Prostate gland (tissue), 2 donors: Measurements from ENCODE around the gene PSEN1. TPM values are rescaled to one million over a fixed set of nuclear protein-coding genes. Genes with fewer than 3 reads are reported as not detected.

Experiments used
- DNase-seq: peaks from one replicate; pipeline ENCODE4 v3.0.0-alpha.2; 2019; ENCODE audit warnings: low spot score
- H3K27ac ChIP-seq, 2 donors: fragments of 200-600 bp; sonication (generic); 2 replicates each; pipeline ENCODE4 v1.5.1; 2017 to 2019
- H3K27me3 ChIP-seq: fragments of 200-600 bp; sonication (generic); replicated peaks from 2 replicates; pipeline ENCODE4 v1.5.1; 2019; ENCODE audit not compliant: insufficient read depth
- H3K36me3 ChIP-seq, 2 donors: fragments of 200-600 bp; sonication (generic); 1 replicate in 1 of 2; 2 replicates in 1 of 2; pipeline versions ENCODE4 v1.5.1 to v1.8.1; 2017 to 2019
- H3K4me1 ChIP-seq: fragments of 200-600 bp; sonication (generic); replicated peaks from 2 replicates; pipeline ENCODE4 v1.5.1; 2019
- H3K4me3 ChIP-seq, 2 donors: fragments of 200-600 bp; sonication (generic); 2 replicates each; pipeline ENCODE4 v1.5.1; 2017 to 2019
- H3K9me3 ChIP-seq: fragments of 200-600 bp; sonication (generic); 2 replicates; pipeline ENCODE4 v1.5.1; 2017
- CTCF ChIP-seq, 4 experiments: fragments of 200-600 bp in 2 of 4; fragments of 450-650 bp in 2 of 4; sonication (generic) in 2 of 4; IDR thresholded peaks; 1 replicate in 3 of 4; 2 replicates in 1 of 4; pipeline ENCODE4 v1.5.1; 2016 to 2019; ENCODE audit warnings: antibody characterized with exemption in 4 of 4, mild to moderate bottlenecking in 2 of 4, moderate library complexity in 2 of 4
- POLR2A ChIP-seq: fragments of 450-650 bp; IDR thresholded peaks from one replicate; pipeline ENCODE4 v1.6.1; 2016; ENCODE audit warnings: antibody characterized with exemption, mild to moderate bottlenecking
- POLR2AphosphoS5 ChIP-seq: sonication (generic); formaldehyde crosslinking; IDR thresholded peaks from one replicate; pipeline ENCODE4 v1.6.1; 2017; ENCODE audit warnings: antibody characterized with exemption
- WGBS: methylation state at CpG from one replicate; pipeline ENCODE4 v1.1.5; 2018; 5-methylcytosine and 5-hydroxymethylcytosine counted together
- intact Hi-C: fragments of 100-400 bp; cut with DNase I; formaldehyde crosslinking; loops from one replicate; pipeline ENCODE4 v1.14.2; 2022
- total RNA-seq, 2 donors: library from RNA; depleted of rRNA; stranded (reverse); fragments of >200 nt; gene quantifications; one replicate each; pipeline ENCODE4 v1.1.0, GENCODE V29; 2016

PSEN1 gene
- total RNA-seq, 2 donors from 2014 or later, result 46.3 to 61.9 TPM

GRCh38 chr14:73217411-73217810 is 81.1 kb downstream of the PSEN1 start:
- TF ChIP-seq CTCF (IDR thresholded peaks at IDR 0.05), result no peak
- no peak for TF ChIP-seq POLR2A
- no peak for TF ChIP-seq POLR2AphosphoS5
- 96% methylated on average over 1 of the region's 1 CpG for WGBS
- no peak overlapping the region for H3K27ac ChIP-seq
- peaks cover 0 to 8% of the 10 kb centered on the region in 2 donors for H3K36me3 ChIP-seq
- intact Hi-C loops, result no loop called here
- DNase-seq, result no peak
- no peaks in the 10 kb centered on the region for H3K4me1 ChIP-seq
- H3K27me3 ChIP-seq, result no peaks in the 10 kb centered on the region
- no peaks in the 10 kb centered on the region for H3K9me3 ChIP-seq
- no peak overlapping the region for H3K4me3 ChIP-seq

GRCh38 chr14:73220061-73220460 is 83.8 kb downstream of the PSEN1 start:
- Histone ChIP-seq H3K9me3 (no peaks in the 10 kb centered on the region), H3K27me3 (no peaks in the 10 kb centered on the region), H3K36me3 (peaks cover 0 to 8% of the 10 kb centered on the region in 2 donors), H3K27ac (no peak overlapping the region), H3K4me1 (no peaks in the 10 kb centered on the region), H3K4me3 (no peak overlapping the region)
- WGBS, result 94% methylated on average over 4 of the region's 4 CpGs
- no peak for DNase-seq
- TF ChIP-seq POLR2A, result no peak
- no peak for TF ChIP-seq CTCF (IDR thresholded peaks at IDR 0.05)
- no peak for TF ChIP-seq POLR2AphosphoS5
- intact Hi-C loops, result no loop called here

DNA sequence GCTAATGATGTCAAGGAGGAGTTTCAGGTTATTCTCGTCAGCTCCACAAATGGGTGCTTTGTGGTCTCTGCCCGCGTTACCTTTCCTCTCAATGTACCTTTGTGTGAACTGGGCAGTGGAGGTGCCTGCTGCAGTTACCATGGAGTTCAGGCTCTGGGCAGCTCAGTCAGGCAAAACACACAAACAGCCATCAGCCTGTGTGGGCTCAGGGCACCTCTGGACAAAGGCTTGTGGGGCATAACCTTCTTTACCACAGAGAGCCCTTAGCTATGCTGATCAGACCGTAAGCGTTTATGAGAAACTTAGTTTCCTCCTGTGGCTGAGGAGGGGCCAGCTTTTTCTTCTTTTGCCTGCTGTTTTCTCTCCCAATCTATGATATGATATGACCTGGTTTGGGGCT is 84.3 kb downstream of the PSEN1 start:
- no peaks in the 10 kb centered on the region for H3K4me1 ChIP-seq
- TF ChIP-seq CTCF (IDR thresholded peaks at IDR 0.05) (no peak), POLR2AphosphoS5 (no peak), POLR2A (no peak)
- no peak for DNase-seq
- H3K36me3 ChIP-seq, result peaks cover 0 to 8% of the 10 kb centered on the region in 2 donors
- no peak overlapping the region for H3K4me3 ChIP-seq
- intact Hi-C loops, result no loop called here
- no peaks in the 10 kb centered on the region for H3K27me3 ChIP-seq
- no peak overlapping the region for H3K27ac ChIP-seq
- no peaks in the 10 kb centered on the region for H3K9me3 ChIP-seq
- 93% methylated on average over 5 of the region's 5 CpGs for WGBS

DNA sequence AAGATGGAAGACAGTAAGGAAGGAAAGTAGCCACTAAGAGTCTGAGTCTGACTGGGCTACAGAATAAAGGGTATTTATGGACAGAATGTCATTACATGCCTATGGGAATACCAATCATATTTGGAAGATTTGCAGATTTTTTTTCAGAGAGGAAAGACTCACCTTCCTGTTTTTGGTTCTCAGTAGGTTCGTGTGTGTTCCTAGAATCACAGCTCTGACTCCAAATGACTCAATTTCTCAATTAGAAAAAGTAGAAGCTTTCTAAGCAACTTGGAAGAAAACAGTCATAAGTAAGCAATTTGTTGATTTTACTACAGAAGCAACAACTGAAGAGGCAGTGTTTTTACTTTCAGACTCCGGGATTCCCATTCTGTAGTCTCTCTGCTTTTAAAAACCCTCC is 85.6 kb downstream of the PSEN1 start:
- no peak overlapping the region for H3K27ac ChIP-seq
- no peak for DNase-seq
- H3K4me3 ChIP-seq, result no peak overlapping the region
- no peaks in the 10 kb centered on the region for H3K4me1 ChIP-seq
- 73% methylated on average over 2 of the region's 2 CpGs for whole genome bisulfite sequencing
- no peaks in the 10 kb centered on the region for H3K9me3 ChIP-seq
- no peak for TF ChIP-seq POLR2A
- TF ChIP-seq CTCF (IDR thresholded peaks at IDR 0.05), result no peak
- TF ChIP-seq POLR2AphosphoS5, result no peak
- H3K36me3 ChIP-seq, result peaks cover 0 to 8% of the 10 kb centered on the region in 2 donors
- H3K27me3 ChIP-seq, result no peaks in the 10 kb centered on the region
- intact Hi-C loops, result no loop called here

DNA sequence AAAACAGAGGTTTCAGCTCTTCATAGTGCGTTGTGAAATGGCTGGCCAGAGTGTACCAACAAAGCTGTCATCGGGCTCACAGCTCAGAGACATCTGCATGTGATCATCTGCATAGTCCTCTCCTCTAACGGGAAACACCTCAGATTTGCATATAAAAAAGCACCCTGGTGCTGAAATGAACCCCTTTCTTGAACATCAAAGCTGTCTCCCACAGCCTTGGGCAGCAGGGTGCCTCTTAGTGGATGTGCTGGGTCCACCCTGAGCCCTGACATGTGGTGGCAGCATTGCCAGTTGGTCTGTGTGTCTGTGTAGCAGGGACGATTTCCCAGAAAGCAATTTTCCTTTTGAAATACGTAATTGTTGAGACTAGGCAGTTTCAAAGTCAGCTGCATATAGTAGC is 86.7 kb downstream of the PSEN1 start:
- no peaks in the 10 kb centered on the region for H3K9me3 ChIP-seq
- peaks cover 0 to 8% of the 10 kb centered on the region in 2 donors for H3K36me3 ChIP-seq
- DNase-seq, result no peak
- H3K27me3 ChIP-seq, result no peaks in the 10 kb centered on the region
- intact Hi-C loops, result no loop called here
- H3K27ac ChIP-seq, result no peak overlapping the region
- no peaks in the 10 kb centered on the region for H3K4me1 ChIP-seq
- WGBS, result 50% methylated on average over 5 of the region's 5 CpGs
- no peak for TF ChIP-seq CTCF (IDR thresholded peaks at IDR 0.05)
- TF ChIP-seq POLR2A, result no peak
- no peak for TF ChIP-seq POLR2AphosphoS5
- no peak overlapping the region for H3K4me3 ChIP-seq
